Measurements from ENCODE around the gene HTRA3.

The HTRA3 gene

GRCh38 chr4:8308856-8309771 is 39.6 kb downstream of the HTRA3 start:
- no peak for DNase-seq (ENCODE audit: low read depth)

GRCh38 chr4:8310306-8310705 is 40.8 kb downstream of the HTRA3 start:
- no peak for DNase-seq (ENCODE audit: low read depth)

DNA sequence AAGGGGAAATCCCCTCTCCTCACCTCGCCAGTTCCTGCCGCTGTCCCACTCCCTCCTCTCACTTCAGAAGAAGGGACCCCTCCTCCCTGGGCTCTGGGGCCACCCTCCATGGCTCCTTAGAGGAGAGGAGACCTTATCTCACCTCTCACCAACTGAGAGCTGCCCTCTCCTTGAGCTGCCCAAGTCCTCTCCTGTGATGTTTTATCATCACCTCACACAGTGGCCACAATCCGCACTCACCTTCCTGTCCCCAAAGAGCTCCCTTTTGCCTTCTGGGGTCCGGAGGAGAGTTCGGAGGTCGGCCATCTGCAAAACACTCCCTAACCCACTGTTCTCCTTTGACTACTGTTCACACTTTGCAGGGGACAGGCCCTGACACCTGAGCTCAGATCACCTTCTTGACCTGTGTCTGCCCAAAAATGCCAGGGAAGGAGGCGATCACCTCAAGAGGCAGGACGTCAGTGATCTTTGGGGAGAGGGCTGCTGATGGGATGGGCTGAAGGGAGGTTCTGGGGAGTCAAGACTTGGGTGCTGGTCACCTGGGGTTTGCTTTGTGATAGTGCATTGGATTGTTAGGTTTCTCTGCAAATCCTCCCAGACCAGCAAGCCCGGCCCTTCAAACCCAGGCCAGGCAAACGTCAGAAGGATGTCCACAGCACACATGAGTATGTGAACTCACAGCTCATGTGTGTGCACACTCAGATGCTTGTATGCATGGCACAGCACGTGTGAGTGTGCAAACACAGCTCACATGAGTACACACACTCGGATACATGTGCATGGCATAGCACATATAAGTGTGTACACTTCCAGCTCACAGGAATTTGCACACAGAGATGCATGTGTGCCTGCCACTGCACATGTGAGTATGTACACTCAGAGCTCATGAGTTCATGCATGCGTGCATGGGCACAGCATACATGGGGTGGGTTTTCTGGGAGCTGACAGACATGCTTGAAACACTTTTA is 41.8 kb downstream of the HTRA3 start:
- DNase-seq (ENCODE audit: low read depth) = no peak

DNA sequence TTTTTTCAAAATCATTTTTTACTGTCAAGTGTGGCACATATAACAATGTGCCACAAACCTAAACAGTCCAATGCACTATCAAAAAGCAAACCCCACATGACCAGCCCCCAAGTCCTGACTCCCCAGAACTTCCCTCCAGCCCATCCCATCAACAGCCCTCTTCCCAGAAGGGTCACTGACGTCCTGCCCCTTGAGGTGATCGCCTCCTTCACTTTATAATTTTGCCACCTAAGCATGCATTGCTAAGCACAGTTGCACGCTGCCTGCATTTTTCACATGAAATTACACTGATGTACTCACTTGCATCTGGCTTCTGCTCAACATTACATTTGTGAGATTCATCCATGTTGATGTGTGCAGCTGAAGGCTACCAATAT is 42.5 kb downstream of the HTRA3 start:
- DNase-seq (ENCODE audit: low read depth) = no peak

GRCh38 chr4:8312976-8313375 is 43.4 kb downstream of the HTRA3 start:
- no peak for DNase-seq (ENCODE audit: low read depth)

DNA sequence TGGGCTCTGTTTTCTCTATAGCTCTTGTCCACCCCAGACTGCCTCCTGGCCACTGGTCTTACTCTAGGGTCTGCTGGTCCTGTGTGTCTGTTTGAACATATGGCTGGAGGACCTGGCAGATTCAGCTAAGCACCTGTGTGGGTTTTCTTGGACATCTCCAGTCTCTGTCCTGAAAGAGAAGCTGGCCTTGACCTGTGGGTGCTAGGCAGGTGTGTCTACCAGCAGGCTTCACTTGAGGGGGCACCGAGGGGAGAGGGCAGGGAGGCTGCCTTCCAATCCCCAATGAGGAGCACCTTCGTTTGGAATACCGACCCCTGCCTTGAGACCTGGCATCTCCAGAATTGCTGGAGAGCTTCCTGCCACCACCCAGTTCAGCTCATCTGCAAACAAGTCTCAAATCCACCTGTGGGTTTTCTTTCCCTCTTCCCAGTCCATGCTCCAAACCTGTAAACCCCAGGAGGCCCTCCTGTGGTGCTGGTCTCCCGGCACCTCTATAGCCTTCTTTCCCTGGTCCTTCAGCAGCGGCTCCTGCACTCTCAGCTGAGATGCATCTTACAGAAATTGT is 45.2 kb downstream of the HTRA3 start:
- no peak for DNase-seq (ENCODE audit: low read depth)

DNA sequence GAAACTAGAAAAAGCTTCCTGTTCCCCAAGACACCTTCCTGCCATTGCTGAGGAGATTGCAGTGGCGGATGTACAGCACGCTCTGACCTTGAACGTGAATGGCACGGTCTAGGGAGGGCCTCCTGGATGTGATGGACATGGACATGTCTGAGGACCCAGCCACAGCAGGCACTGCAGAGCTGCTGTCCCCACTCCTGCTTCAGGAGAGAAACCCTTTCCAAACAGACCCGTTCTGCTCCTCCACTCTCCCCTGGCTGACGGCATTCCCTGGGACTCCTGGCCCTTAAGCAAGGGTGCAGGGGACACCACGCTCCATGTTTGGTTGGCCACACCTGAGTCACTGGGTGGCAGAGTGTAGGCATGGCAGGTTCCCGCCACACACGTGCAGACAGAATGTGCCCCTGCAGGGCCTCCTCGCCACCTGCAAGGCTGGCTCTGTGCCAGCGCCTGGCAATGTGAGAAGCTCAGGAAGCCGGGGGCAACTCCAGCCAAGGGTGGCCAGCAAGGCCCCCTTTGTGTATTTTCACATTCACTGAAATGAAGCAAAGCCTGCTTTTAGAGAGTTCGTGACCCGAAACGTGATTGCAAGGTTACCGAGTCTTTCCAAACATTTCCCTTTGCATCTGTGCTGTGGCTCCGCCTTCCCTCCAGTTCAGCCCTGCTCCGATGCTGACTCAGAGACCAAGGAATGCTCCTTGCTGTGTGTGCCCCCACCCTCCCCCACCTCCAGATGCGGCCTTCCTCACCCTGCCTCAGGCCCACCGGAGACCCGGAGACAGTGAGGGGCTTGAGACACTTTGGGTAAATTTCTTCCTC is 46.1 kb downstream of the HTRA3 start:
- no peak for DNase-seq (ENCODE audit: low read depth)

DNA sequence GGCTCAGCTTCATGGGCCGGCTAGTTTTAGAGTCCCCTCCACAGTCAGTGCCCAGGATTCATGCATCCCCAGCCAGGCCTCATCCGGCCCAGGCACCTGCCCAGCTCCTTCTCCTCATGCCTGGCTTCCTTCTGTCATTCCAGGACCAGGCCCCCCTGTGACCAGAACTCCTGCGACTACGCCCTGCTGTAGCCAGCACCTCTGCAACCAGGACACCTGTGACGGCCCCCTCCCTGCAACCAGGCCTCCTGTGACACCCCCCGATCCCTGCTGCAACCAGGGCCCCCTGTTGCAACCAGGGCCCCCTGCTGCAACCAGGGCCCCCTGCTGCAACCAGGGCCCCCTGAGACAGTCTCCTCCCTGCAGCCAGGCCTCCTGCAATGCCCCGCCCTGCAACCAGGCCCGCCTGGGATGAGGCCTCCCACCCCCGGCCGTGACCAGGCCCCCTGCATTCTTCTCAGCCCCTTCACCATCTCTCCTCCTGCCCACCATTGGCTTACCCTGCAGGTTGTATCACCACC is 46.8 kb downstream of the HTRA3 start:
- DNase-seq (ENCODE audit: low read depth) = no peak

DNA sequence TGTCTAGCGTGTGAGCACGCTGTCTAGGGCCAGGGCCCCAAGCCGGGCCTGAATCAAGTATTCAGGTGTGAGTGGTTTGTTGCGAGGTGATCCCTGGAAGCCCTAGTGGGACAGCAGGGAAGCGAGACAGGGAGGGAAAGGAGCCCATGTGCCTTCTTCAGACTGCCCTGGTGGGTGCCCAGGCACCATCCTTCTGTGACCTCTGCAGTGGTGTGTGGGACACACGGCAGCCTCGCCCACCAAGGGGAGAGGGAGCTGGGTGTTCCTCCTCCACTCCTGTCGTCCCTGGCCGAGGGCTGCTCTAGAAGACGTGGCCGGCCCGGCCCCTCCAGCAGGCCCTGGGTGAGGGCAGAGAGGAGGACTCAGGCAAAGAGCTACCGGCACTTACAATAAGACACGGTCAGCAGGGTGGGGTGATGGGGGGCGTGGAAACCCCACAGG is 47.4 kb downstream of the HTRA3 start:
- no peak for DNase-seq (ENCODE audit: low read depth)

GRCh38 chr4:8317474-8317873 is 47.9 kb downstream of the HTRA3 start:
- no peak for DNase-seq (ENCODE audit: low read depth)

DNA sequence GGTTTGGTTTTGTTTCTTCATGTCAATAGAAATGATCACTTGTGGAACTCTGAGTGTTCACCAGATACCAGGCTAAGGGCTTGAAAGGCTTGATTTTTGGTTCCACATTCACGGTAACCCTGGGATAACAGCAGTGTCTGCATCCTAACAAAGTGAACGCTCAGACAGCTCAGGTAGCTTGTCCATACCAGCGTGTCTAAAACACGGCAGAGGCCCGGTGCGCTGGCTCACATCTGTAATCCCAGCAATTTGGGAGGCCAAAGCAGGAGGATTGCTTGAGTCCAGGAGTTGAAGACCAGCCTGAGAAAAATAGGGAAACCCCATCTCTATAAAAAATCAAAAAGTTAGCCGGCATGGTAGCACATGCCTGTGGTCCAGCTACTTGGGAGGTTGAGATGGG is 49.0 kb downstream of the HTRA3 start:
- DNase-seq (ENCODE audit: low read depth) = no peak

- no peak for DNase-seq (ENCODE audit: low read depth)
Measured at GRCh38 chr4:8319061-8319460, 49.5 kb downstream of the HTRA3 start.

- DNase-seq (ENCODE audit: low read depth) = no peak
Measured at GRCh38 chr4:8319731-8320385, 50.3 kb downstream of the HTRA3 start.

GRCh38 chr4:8320386-8320750 is 50.8 kb downstream of the HTRA3 start:
- DNase-seq (ENCODE audit: low read depth) = no peak

- no peak for DNase-seq (ENCODE audit: low read depth)
Measured at GRCh38 chr4:8321220-8321619, 51.7 kb downstream of the HTRA3 start.

- no peak for DNase-seq (ENCODE audit: low read depth)
Measured at GRCh38 chr4:8321771-8322170, 52.2 kb downstream of the HTRA3 start.

DNA sequence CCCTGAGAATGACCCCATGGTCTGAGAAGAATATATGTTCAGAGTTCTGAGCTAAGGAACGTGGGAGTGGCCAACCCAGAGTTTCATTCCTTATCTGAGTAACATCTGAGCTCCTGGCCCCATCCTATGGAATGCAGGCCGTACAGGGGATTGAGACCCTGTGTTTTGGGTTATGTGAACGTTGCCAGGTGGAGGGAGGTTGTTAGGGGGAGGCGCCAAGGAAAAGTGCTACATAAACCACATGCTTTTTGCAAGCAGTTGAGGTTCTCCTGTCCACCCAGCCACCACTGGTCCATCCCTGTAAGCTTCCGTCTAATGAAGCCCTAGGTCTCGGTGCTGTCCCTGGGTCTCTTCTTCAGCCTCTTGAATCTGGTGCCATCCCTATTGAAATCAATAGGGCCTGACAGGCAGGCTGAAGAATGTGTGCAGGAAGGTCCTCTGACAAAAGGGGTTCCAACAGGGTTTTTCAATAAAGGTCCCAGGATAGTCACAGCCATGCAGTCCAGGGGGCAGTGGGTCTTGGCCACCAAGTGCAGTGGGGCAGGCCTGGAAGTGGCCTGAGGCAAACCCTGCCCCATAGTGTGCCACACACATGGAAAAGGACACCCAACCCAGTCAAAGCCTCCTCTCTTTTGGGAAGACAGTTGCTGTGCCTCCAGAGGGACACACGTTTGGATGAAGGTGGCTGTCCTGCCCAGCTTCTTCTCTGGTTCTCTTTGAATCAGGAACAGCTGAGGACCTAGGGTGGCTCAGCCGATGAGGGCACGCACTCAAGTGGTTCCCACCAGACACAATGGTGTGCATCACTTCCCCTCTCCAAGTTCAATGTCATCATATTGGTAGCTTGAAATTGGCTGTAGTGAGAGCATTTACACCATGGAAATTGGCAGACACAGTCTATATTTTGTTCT is 53.5 kb downstream of the HTRA3 start:
- DNase-seq (ENCODE audit: low read depth) = no peak

- no peak for DNase-seq (ENCODE audit: low read depth)
Measured at GRCh38 chr4:8323947-8324555, 54.5 kb downstream of the HTRA3 start.

DNA sequence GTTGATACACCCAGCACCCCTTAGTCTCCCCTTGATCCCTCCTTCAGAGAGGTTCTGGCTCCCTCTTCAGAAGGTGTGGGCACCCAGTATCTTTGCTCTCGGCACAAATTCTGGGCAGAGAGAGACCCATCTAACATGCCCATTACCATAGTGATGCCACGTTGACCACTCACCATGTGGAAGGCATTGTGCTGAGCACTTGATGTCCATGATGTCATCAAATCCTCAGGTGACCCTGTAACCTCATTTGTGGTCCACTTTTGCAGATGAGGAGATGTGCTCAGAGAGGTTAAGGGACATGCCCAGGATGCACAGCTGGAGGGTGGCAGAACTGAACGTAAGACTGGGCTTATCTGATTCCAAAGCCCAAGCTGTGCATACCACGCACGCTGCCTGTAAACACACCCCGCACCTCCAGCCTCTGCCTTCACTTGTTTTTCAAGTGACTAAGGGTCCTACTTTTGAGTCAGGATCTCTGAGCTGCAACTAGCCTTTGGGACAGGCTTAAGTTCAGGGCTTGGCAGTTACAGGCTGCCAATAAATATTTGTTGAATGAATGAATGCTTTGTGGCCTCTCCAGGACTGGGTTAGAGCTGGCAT is 55.2 kb downstream of the HTRA3 start:
- DNase-seq (ENCODE audit: low read depth) = no peak

Measured in stimulated activated CD8-positive, alpha-beta memory T cell treated with anti-CD3 and anti-CD28 coated beads, Interleukin-12 subunit alpha, Interleukin-12 subunit beta, amount 100 ng/mL, for 4 hours (primary cell).